IMR-90 (cell line): ENCODE measurements around the gene TMEM239. TPM values are rescaled to one million over a fixed set of nuclear protein-coding genes. Genes with fewer than 3 reads are reported as not detected.

Experiments
- ATAC-seq: fragments of 200-7000 bp; cut with Tn5 transposase; 2 replicates; pipeline ENCODE4 v1.9.1; 2020; ENCODE audit warnings: low read depth, mild to moderate bottlenecking, moderate library complexity
- BruUV-seq: library from RNA; stranded (reverse); fragments of 400-500 nt; replicated peaks from 2 replicates; lab custom pipeline; 2021; lab: Mats Ljungman, UMichigan
- CTCF ChIA-PET: fragments of 300-600 bp; formaldehyde crosslinking; extraction: SDS; loops from one replicate; lab custom pipeline; 2021; ENCODE audit warnings: antibody characterized with exemption; lab: Yijun Ruan, JAX
- POLR2A ChIA-PET: fragments of 300-600 bp; sonication (Branson Sonifier 250); formaldehyde crosslinking; loops from one replicate; lab custom pipeline; 2022; ENCODE audit warnings: antibody characterized with exemption; ENCODE audit not compliant: unreplicated experiment; lab: Charles Lee
- DNase-seq: peaks from one replicate; pipeline ENCODE4 v3.0.0; 2013
- H2AFZ ChIP-seq: replicated peaks from 2 replicates; pipeline ENCODE3; 2013; ENCODE audit warnings: low read length, mild to moderate bottlenecking; ENCODE audit not compliant: poor library complexity
- H2AK5ac ChIP-seq: 2 replicates; pipeline ENCODE4 v1.6.1; 2013; ENCODE audit warnings: low read depth, low read length, inconsistent platforms
- H2AK9ac ChIP-seq: replicated peaks from 2 replicates; pipeline ENCODE3; 2013; ENCODE audit warnings: mild to moderate bottlenecking, low read depth, low read length, moderate library complexity; ENCODE audit not compliant: poor library complexity
- H2BK120ac ChIP-seq: 2 replicates; pipeline ENCODE4 v1.6.1; 2013; ENCODE audit warnings: low read depth, low read length, inconsistent platforms
- H2BK15ac ChIP-seq: 3 replicates; pipeline ENCODE4 v1.6.1; 2013; ENCODE audit warnings: low read depth, low read length, inconsistent platforms
- H2BK20ac ChIP-seq: 2 replicates; pipeline ENCODE4 v1.6.1; 2013; ENCODE audit warnings: low read depth, mild to moderate bottlenecking, inconsistent platforms, low read length, moderate library complexity
- H2BK5ac ChIP-seq: 2 replicates; pipeline ENCODE4 v1.6.1; 2013; ENCODE audit warnings: mild to moderate bottlenecking, low read depth, low read length, inconsistent platforms; ENCODE audit not compliant: poor library complexity, severe bottlenecking
- H3K14ac ChIP-seq: replicated peaks from 2 replicates; pipeline ENCODE4 v1.6.1; 2013; ENCODE audit warnings: low read depth, low read length, inconsistent platforms
- H3K18ac ChIP-seq: 2 replicates; pipeline ENCODE4 v1.6.1; 2013; ENCODE audit warnings: low read depth, low read length, control low read depth
- H3K23ac ChIP-seq: 2 replicates; pipeline ENCODE4 v1.6.1; 2013; ENCODE audit warnings: low read depth, low read length, inconsistent platforms
- H3K27ac ChIP-seq: 2 replicates; pipeline ENCODE4 v1.5.1; 2013; ENCODE audit warnings: mild to moderate bottlenecking, control low read depth, low read length; ENCODE audit not compliant: insufficient read depth
- H3K27me3 ChIP-seq: 2 replicates; pipeline ENCODE4 v1.6.1; 2013; ENCODE audit warnings: low read length; ENCODE audit not compliant: control insufficient read depth, insufficient read depth
- H3K36me3 ChIP-seq: 2 replicates; pipeline ENCODE4 v1.6.1; 2013; ENCODE audit warnings: low read length, mixed read lengths; ENCODE audit not compliant: control insufficient read depth, insufficient read depth
- H3K4ac ChIP-seq: 2 replicates; pipeline ENCODE4 v1.6.1; 2013; ENCODE audit warnings: low read depth, low read length, inconsistent platforms
- H3K4me1 ChIP-seq: 2 replicates; pipeline ENCODE4 v1.6.1; 2013; ENCODE audit warnings: low read length, mixed read lengths; ENCODE audit not compliant: control insufficient read depth, insufficient read depth
- H3K4me2 ChIP-seq: 2 replicates; pipeline ENCODE4 v1.6.1; 2013; ENCODE audit warnings: low read depth, mild to moderate bottlenecking, control low read depth, low read length, moderate library complexity
- H3K4me3 ChIP-seq: 2 replicates; pipeline ENCODE4 v1.5.1; 2013; ENCODE audit warnings: low read depth, mild to moderate bottlenecking, control low read depth, low read length, moderate library complexity; ENCODE audit not compliant: insufficient read depth
- H3K56ac ChIP-seq: 2 replicates; pipeline ENCODE4 v1.6.1; 2013; ENCODE audit warnings: low read length, inconsistent platforms; ENCODE audit not compliant: insufficient read depth; ENCODE audit errors: extremely low read depth
- H3K79me1 ChIP-seq, 2 experiments: 2 replicates each; pipeline ENCODE4 v1.6.1; 2013; ENCODE audit warnings: low read length in 2 of 2, inconsistent platforms in 1 of 2, low read depth in 1 of 2
- H3K9ac ChIP-seq: 2 replicates; pipeline ENCODE4 v1.6.1; 2013; ENCODE audit warnings: low read depth, low read length, control low read depth
- H3K9me1 ChIP-seq: 2 replicates; pipeline ENCODE4 v1.6.1; 2013; ENCODE audit warnings: low read length, inconsistent platforms; ENCODE audit not compliant: insufficient read depth
- H3K9me3 ChIP-seq: 2 replicates; pipeline ENCODE4 v1.6.1; 2013; ENCODE audit warnings: low read length; ENCODE audit not compliant: control insufficient read depth, insufficient read depth
- H4K20me1 ChIP-seq: 2 replicates; pipeline ENCODE4 v1.6.1; 2013; ENCODE audit warnings: low read length, inconsistent platforms; ENCODE audit not compliant: insufficient read depth
- H4K5ac ChIP-seq: 2 replicates; pipeline ENCODE4 v1.6.1; 2013; ENCODE audit warnings: mild to moderate bottlenecking, low read depth, low read length, control low read depth
- H4K8ac ChIP-seq, 2 experiments: 2 replicates each; pipeline ENCODE4 v1.6.1; 2013; ENCODE audit warnings: low read depth in 2 of 2, low read length in 2 of 2, control low read depth in 1 of 2, inconsistent platforms in 1 of 2
- H4K91ac ChIP-seq: 2 replicates; pipeline ENCODE4 v1.6.1; 2013; ENCODE audit warnings: low read depth, low read length, inconsistent platforms; ENCODE audit not compliant: insufficient read depth
- BHLHE40 ChIP-seq: fragments of 150-350 bp; IDR thresholded peaks from 2 replicates; pipeline ENCODE4 v1.6.1; 2016; ENCODE audit warnings: mild to moderate bottlenecking, low read depth, low read length
- CEBPB ChIP-seq: IDR thresholded peaks from 2 replicates; pipeline ENCODE4 v1.6.1; 2012; ENCODE audit warnings: low read depth, low read length, improper control_type of control experiment
- MAFK ChIP-seq: IDR thresholded peaks from 2 replicates; pipeline ENCODE4 v1.6.1; 2012; ENCODE audit warnings: low read depth, low read length, improper control_type of control experiment
- MAZ ChIP-seq: IDR thresholded peaks from 2 replicates; pipeline ENCODE4 v1.6.1; 2012; ENCODE audit warnings: low read depth, mild to moderate bottlenecking, low read length, improper control_type of control experiment, moderate library complexity, borderline replicate concordance
- MXI1 ChIP-seq: IDR thresholded peaks from 2 replicates; pipeline ENCODE4 v1.6.1; 2012; ENCODE audit warnings: low read depth, mild to moderate bottlenecking, low read length, moderate library complexity, borderline replicate concordance
- POLR2A ChIP-seq: IDR thresholded peaks from 2 replicates; pipeline ENCODE4 v1.6.1; 2012; ENCODE audit warnings: mild to moderate bottlenecking, low read depth, low read length
- RAD21 ChIP-seq: IDR thresholded peaks from 2 replicates; pipeline ENCODE4 v1.6.1; 2012; ENCODE audit warnings: low read length, improper control_type of control experiment
- RCOR1 ChIP-seq: IDR thresholded peaks from 2 replicates; pipeline ENCODE4 v1.6.1; 2012; ENCODE audit warnings: mild to moderate bottlenecking, low read length, improper control_type of control experiment; ENCODE audit not compliant: insufficient replicate concordance
- WGBS, 2 experiments: methylation state at CpG; one replicate each; pipeline versions ENCODE4 v1.1.5 to v1.1.7; 2013; ENCODE audit warnings: missing lambda C conversion rate in 2 of 2; ENCODE audit not compliant: insufficient read length in 1 of 2; ENCODE audit errors: extremely low coverage in 2 of 2; 5-methylcytosine and 5-hydroxymethylcytosine counted together
- dilution Hi-C: fragments of 300-500 bp; cut with HindIII; formaldehyde crosslinking; loops from one replicate; pipeline ENCODE4 v1.14.3; 2018; ENCODE audit warnings: low sequenced_read_pairs; ENCODE audit not compliant: unreplicated experiment
- in situ Hi-C: fragments of 300-500 bp; cut with MboI; formaldehyde crosslinking; loops from 3 replicates; pipeline ENCODE4 v1.14.3; 2019; ENCODE audit warnings: low sequenced_read_pairs, inconsistent platforms, mixed read lengths
- intact Hi-C: fragments of 100-400 bp; cut with micrococcal nuclease; formaldehyde crosslinking; loops from 2 replicates; pipeline ENCODE4 v1.10.0; 2022
- polyA plus RNA-seq, 3 experiments: library from polyadenylated mRNA; depleted of rRNA; stranded (reverse); fragments of >200 nt; gene quantifications; 2 replicates each; pipeline ENCODE4 v1.2.3, GENCODE V29; 2012; ENCODE audit warnings: low replicate concordance in 1 of 3
- total RNA-seq: library from RNA; depleted of rRNA; stranded (reverse); fragments of >200 nt; gene quantifications from 2 replicates; pipeline ENCODE4 v1.2.3, GENCODE V29; 2012
- TF ChIP-seq, protein P1 (sequence below): fragments of 150-350 bp; IDR thresholded peaks from 2 replicates; pipeline ENCODE4 v1.6.1; 2017; ENCODE audit warnings: mild to moderate bottlenecking, antibody characterized with exemption, low read length, low read depth
- TF ChIP-seq, protein P2 (sequence below): fragments of 150-350 bp; IDR thresholded peaks from 2 replicates; pipeline ENCODE4 v1.6.1; 2016; ENCODE audit warnings: low read depth, mild to moderate bottlenecking, low read length, moderate library complexity, borderline replicate concordance

The TMEM239 gene
- total and polyA plus RNA-seq, 2 of the 4 experiments (the other 2 are of a cell fraction) = 0.32 TPM; not detected in 1

DNA sequence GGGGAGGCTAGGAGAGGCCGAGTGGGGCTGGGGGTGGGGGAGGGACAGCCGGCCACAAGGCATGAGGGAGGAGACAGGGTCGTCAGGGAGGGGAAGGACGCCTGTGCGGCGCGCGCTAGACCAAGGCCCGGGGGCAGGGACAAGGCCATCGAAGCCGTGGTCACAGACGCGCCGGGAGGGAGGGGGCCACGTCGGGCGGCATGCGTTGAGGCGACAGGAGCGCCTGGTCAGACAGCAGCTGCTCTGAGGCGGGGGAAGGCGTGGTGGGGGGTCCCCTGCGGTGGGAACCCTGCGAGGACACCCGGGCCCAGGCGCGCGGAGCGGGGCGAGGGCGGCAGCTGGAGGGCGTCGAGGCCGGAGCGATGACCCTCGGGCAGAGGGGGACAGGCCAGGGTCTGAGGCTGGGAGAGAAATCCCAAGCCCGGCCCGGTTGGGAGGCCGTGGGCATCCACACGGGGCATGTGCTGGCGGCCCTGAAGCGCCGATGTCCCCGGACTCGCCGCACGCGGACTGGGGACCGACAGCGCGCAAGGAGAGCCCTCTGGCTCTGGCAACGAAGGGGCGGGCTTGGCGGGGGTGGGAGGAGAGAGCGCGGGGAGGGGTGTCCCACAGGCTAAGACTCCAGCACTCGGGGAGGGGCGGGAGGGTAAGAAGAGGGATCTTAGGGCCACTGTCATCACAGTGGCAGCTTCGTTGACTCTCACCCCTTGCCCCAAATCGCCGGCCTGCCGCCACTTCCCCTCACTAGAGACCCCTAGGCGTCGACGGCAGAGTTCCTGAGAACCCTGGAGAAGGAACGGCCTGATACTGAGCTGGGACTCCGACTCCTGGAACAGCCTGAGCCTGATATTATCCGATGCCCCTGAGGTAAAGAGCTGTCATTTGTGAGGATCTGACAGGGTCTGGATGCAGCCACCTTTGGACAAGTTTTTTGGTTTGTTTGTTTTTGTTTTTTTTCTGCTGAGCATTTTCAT, 5.0 kb downstream of the TMEM239 start (continued):
- TF ChIP-seq, protein P1, sequence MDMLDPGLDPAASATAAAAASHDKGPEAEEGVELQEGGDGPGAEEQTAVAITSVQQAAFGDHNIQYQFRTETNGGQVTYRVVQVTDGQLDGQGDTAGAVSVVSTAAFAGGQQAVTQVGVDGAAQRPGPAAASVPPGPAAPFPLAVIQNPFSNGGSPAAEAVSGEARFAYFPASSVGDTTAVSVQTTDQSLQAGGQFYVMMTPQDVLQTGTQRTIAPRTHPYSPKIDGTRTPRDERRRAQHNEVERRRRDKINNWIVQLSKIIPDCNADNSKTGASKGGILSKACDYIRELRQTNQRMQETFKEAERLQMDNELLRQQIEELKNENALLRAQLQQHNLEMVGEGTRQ = no peak

DNA sequence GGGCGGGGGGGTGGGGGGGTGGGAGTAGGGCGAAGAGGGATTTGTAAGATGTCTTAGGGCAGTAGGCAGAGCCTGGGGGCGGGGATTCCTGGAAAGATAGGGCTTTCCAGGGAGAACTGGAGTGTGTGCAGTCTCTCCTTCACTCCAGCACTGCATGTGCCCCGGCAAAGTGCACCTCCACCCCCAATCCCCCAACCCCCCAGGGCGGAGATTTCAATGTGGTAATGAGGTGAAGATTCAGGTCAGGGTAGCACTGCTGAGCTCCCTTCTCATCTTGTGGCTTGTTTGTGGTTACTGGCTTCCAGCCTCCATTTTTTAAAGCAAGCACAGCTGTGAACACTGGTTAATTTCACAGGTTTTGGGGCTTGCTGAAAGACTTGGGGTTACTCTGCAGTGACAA, 5.9 kb downstream of the TMEM239 start:
- Histone ChIP-seq H3K9ac (no peak overlapping the region), H3K14ac (no peak overlapping the region), H2BK20ac (no peak overlapping the region), H2BK15ac (no peak overlapping the region), H3K18ac (no peak overlapping the region), H4K91ac (no peak overlapping the region), H2AK5ac (no peak overlapping the region), H3K79me1 (no peaks in the 10 kb centered on the region), H2AK9ac (no peak overlapping the region), H3K27me3 (no peaks in the 10 kb centered on the region; the same call in 1 of the 2 replicates), H2BK120ac (no peak overlapping the region), H4K8ac (no peak overlapping the region), H3K9me1 (peaks cover 12% of the 10 kb centered on the region), H3K4me2 (no peak overlapping the region), H3K4ac (0 out of 2 replicates have a peak overlapping the region, but pooled peaks have one; percentile 42), H4K5ac (no peak overlapping the region), H3K9me3 (no peaks in the 10 kb centered on the region), H3K36me3 (no peaks in the 10 kb centered on the region), H3K4me3 (no peak overlapping the region), H3K23ac (no peak overlapping the region), H3K27ac (no peak overlapping the region), H2AFZ (no peak overlapping the region), H4K20me1 (no peaks in the 10 kb centered on the region), H3K4me1 (peaks cover 22% of the 10 kb centered on the region), H2BK5ac (no peak overlapping the region), H3K56ac (no peak overlapping the region)
- ChIA-PET CTCF (no interaction called here), POLR2A (no interaction called here)
- no TSS peak for BruUV-seq
- in situ Hi-C loops (loop anchor here (25.0 kb wide), 1 partner anchor 710 kb away; the partner anchor contains the start of gene STK35), dilution Hi-C loops (no loop called here), intact Hi-C loops (no loop called here)
- DNase-seq (peak; percentile 30), ATAC-seq (peak; percentile 6)
- no CpG with 5 or more reads among the region's 5 CpGs for WGBS, 2 experiments
- TF ChIP-seq BHLHE40 (no peak), MAZ (no peak), MXI1 (no peak), CEBPB (no peak), MAFK (no peak), RCOR1 (no peak), POLR2A (no peak), RAD21 (no peak)
- TF ChIP-seq, protein P2, sequence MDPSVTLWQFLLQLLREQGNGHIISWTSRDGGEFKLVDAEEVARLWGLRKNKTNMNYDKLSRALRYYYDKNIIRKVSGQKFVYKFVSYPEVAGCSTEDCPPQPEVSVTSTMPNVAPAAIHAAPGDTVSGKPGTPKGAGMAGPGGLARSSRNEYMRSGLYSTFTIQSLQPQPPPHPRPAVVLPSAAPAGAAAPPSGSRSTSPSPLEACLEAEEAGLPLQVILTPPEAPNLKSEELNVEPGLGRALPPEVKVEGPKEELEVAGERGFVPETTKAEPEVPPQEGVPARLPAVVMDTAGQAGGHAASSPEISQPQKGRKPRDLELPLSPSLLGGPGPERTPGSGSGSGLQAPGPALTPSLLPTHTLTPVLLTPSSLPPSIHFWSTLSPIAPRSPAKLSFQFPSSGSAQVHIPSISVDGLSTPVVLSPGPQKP = no peak
- TF ChIP-seq, protein P1 = no peak
